H1 (cell line): Measurements from ENCODE around the gene ADAMTS8. TPM values are rescaled to one million over a fixed set of nuclear protein-coding genes. Genes with fewer than 3 reads are reported as not detected.

Experiments
- CTCF ChIA-PET: fragments of 300-600 bp; sonication (Branson Sonifier 250); formaldehyde crosslinking; loops from one replicate; lab custom pipeline; 2021; ENCODE audit not compliant: partially characterized antibody; lab: Charles Lee
- POLR2A ChIA-PET: fragments of 300-600 bp; sonication (Branson Sonifier 250); formaldehyde crosslinking; loops from one replicate; lab custom pipeline; 2021; ENCODE audit warnings: inconsistent platforms; ENCODE audit not compliant: partially characterized antibody; lab: Charles Lee
- DNase-seq, 2 experiments: peaks; one replicate each; pipeline versions ENCODE4 v3.0.0 to v3.0.0-alpha.2; 2010 to 2022; ENCODE audit warnings: low spot score in 2 of 2, low read depth in 1 of 2, mixed read lengths in 1 of 2
- FAIRE-seq: peaks from 2 replicates; lab custom pipeline; 2011; peaks lifted over from hg19 to GRCh38; lab: Jason Lieb, UNC
- H2AFZ ChIP-seq: 2 replicates; pipeline ENCODE4 v1.8.1; 2012; ENCODE audit warnings: low read length, inconsistent platforms
- H2AK5ac ChIP-seq: 2 replicates; pipeline ENCODE4 v1.6.1; 2013; ENCODE audit warnings: low read depth, low read length
- H2BK120ac ChIP-seq: replicated peaks from 2 replicates; pipeline ENCODE3; 2013; ENCODE audit warnings: low read depth, low read length, inconsistent platforms
- H2BK12ac ChIP-seq: 2 replicates; pipeline ENCODE4 v1.6.1; 2013; ENCODE audit warnings: low read depth, low read length
- H2BK15ac ChIP-seq: 2 replicates; pipeline ENCODE4 v1.6.1; 2013; ENCODE audit warnings: low read length
- H2BK20ac ChIP-seq: 2 replicates; pipeline ENCODE4 v1.6.1; 2013; ENCODE audit warnings: low read length
- H2BK5ac ChIP-seq: 2 replicates; pipeline ENCODE4 v1.6.1; 2013; ENCODE audit warnings: low read depth, low read length
- H3K14ac ChIP-seq: 2 replicates; pipeline ENCODE4 v1.6.1; 2013; ENCODE audit warnings: inconsistent platforms; ENCODE audit not compliant: insufficient read length
- H3K18ac ChIP-seq: 2 replicates; pipeline ENCODE4 v1.6.1; 2013; ENCODE audit warnings: low read length; ENCODE audit errors: extremely low read depth
- H3K23ac ChIP-seq: 2 replicates; pipeline ENCODE4 v1.6.1; 2013; ENCODE audit warnings: inconsistent platforms; ENCODE audit not compliant: insufficient read length
- H3K23me2 ChIP-seq: 2 replicates; pipeline ENCODE4 v1.6.1; 2013; ENCODE audit warnings: low read depth, low read length
- H3K27ac ChIP-seq: 2 replicates; pipeline ENCODE4 v1.6.1; 2011; ENCODE audit warnings: low read depth, low read length, inconsistent platforms
- H3K27me3 ChIP-seq, 4 experiments: replicated peaks in 1 of 4; 1 replicate in 1 of 4; 2 replicates in 3 of 4; pipeline versions ENCODE4 v1.6.1 to v1.8.1; 2011 to 2013; ENCODE audit warnings: low read length in 3 of 4, mild to moderate bottlenecking in 3 of 4, inconsistent platforms in 2 of 4, mixed read lengths in 2 of 4, moderate library complexity in 1 of 4; ENCODE audit not compliant: control insufficient read depth in 3 of 4, insufficient read depth in 3 of 4; ENCODE audit errors: extremely low read depth in 1 of 4
- H3K36me3 ChIP-seq, 4 experiments: 2 replicates each; pipeline versions ENCODE4 v1.6.1 to v1.8.1; 2011 to 2013; ENCODE audit warnings: mild to moderate bottlenecking in 4 of 4, low read length in 3 of 4, moderate library complexity in 2 of 4, control low read depth in 1 of 4, inconsistent platforms in 1 of 4; ENCODE audit not compliant: insufficient read depth in 4 of 4, control insufficient read depth in 2 of 4
- H3K4ac ChIP-seq: replicated peaks from 2 replicates; pipeline ENCODE3; 2013; ENCODE audit warnings: low read length, low read depth, mixed read lengths, inconsistent platforms; ENCODE audit not compliant: insufficient read length
- H3K4me1 ChIP-seq, 4 experiments: replicated peaks in 1 of 4; 1 replicate in 1 of 4; 2 replicates in 3 of 4; pipeline versions ENCODE4 v1.6.1 to v1.8.1; 2011 to 2013; ENCODE audit warnings: low read length in 3 of 4, inconsistent platforms in 2 of 4, mixed read lengths in 1 of 4; ENCODE audit not compliant: insufficient read depth in 4 of 4, control insufficient read depth in 3 of 4
- H3K4me2 ChIP-seq, 2 experiments: 2 replicates each; pipeline versions ENCODE4 v1.6.1 to v1.8.1; 2011 to 2013; ENCODE audit warnings: low read depth in 2 of 2, low read length in 2 of 2, control low read depth in 1 of 2, inconsistent platforms in 1 of 2, mild to moderate bottlenecking in 1 of 2; ENCODE audit not compliant: insufficient read depth in 1 of 2
- H3K4me3 ChIP-seq, 4 experiments: fragments of 200-600, 300-600 bp in 1 of 4; sonication (generic), shearing (Covaris generic), sonication (Bioruptor Twin) in 1 of 4; 2 replicates each; pipeline versions ENCODE4 v1.5.1 to v1.8.1; 2011 to 2016; ENCODE audit warnings: low read length in 4 of 4, low read depth in 3 of 4, control low read depth in 2 of 4, inconsistent platforms in 2 of 4, mild to moderate bottlenecking in 2 of 4, mixed read lengths in 1 of 4, moderate library complexity in 1 of 4; ENCODE audit not compliant: insufficient read depth in 2 of 4; ENCODE audit errors: extremely low read depth in 1 of 4
- H3K56ac ChIP-seq: replicated peaks from 2 replicates; pipeline ENCODE3; 2013; ENCODE audit warnings: low read depth, mild to moderate bottlenecking, mixed read lengths, low read length, inconsistent platforms; ENCODE audit not compliant: insufficient read length
- H3K79me1 ChIP-seq: 2 replicates; pipeline ENCODE4 v1.6.1; 2013; ENCODE audit warnings: low read depth, low read length, control low read depth
- H3K79me2 ChIP-seq, 2 experiments: 2 replicates each; pipeline versions ENCODE4 v1.6.1 to v1.8.1; 2012 to 2013; ENCODE audit warnings: low read length in 2 of 2, mild to moderate bottlenecking in 2 of 2, inconsistent platforms in 1 of 2; ENCODE audit not compliant: insufficient read depth in 2 of 2, control insufficient read depth in 1 of 2
- H3K9ac ChIP-seq, 4 experiments: replicated peaks in 1 of 4; 1 replicate in 1 of 4; 2 replicates in 3 of 4; pipeline versions ENCODE4 v1.6.1 to v1.8.1; 2011 to 2013; ENCODE audit warnings: low read depth in 3 of 4, low read length in 3 of 4, control low read depth in 2 of 4, mild to moderate bottlenecking in 2 of 4, moderate library complexity in 2 of 4, inconsistent platforms in 1 of 4; ENCODE audit errors: extremely low read depth in 1 of 4
- H3K9me3 ChIP-seq, 2 experiments: 2 replicates each; pipeline versions ENCODE4 v1.6.1 to v1.8.1; 2012 to 2013; ENCODE audit warnings: mild to moderate bottlenecking in 2 of 2, moderate library complexity in 2 of 2, control low read depth in 1 of 2, inconsistent platforms in 1 of 2, low read depth in 1 of 2, low read length in 1 of 2, mixed read lengths in 1 of 2; ENCODE audit not compliant: insufficient read depth in 2 of 2
- H4K20me1 ChIP-seq, 2 experiments: replicated peaks in 1 of 2; 2 replicates each; pipeline versions ENCODE3 to v1.8.1; 2011 to 2013; ENCODE audit warnings: inconsistent platforms in 2 of 2, low read length in 2 of 2, mild to moderate bottlenecking in 1 of 2; ENCODE audit not compliant: insufficient read depth in 2 of 2, control insufficient read depth in 1 of 2
- H4K5ac ChIP-seq: 2 replicates; pipeline ENCODE4 v1.6.1; 2013; ENCODE audit warnings: low read length, low read depth, mixed read lengths, inconsistent platforms; ENCODE audit not compliant: insufficient read length
- H4K8ac ChIP-seq: 2 replicates; pipeline ENCODE4 v1.8.0; 2013; ENCODE audit warnings: mild to moderate bottlenecking, moderate library complexity, low read length, inconsistent platforms; ENCODE audit not compliant: insufficient read depth; ENCODE audit errors: extremely low read depth
- H4K91ac ChIP-seq: replicated peaks from 2 replicates; pipeline ENCODE3; 2013; ENCODE audit warnings: low read length, mixed read lengths, inconsistent platforms; ENCODE audit not compliant: insufficient read length
- GABPA ChIP-seq: IDR thresholded peaks from 2 replicates; pipeline ENCODE4 v1.6.1; 2011; ENCODE audit warnings: mild to moderate bottlenecking, low read length, moderate library complexity, borderline replicate concordance; ENCODE audit not compliant: insufficient read depth
- HDAC6 ChIP-seq: IDR thresholded peaks from one replicate; pipeline ENCODE4 v1.7.1; 2012; ENCODE audit warnings: low read depth, mild to moderate bottlenecking, inconsistent platforms, low read length, moderate library complexity
- KDM1A ChIP-seq: fragments of 200-600, 300-600 bp; sonication (generic); IDR thresholded peaks from 2 replicates; pipeline ENCODE4 v1.7.1; 2016; ENCODE audit warnings: mild to moderate bottlenecking, low read length, borderline replicate concordance
- MAFK ChIP-seq: IDR thresholded peaks from 2 replicates; pipeline ENCODE4 v1.6.1; 2012; ENCODE audit warnings: low read depth, mild to moderate bottlenecking, improper control_type of control experiment, low read length
- NRF1 ChIP-seq: IDR thresholded peaks from 2 replicates; pipeline ENCODE4 v1.6.1; 2011; ENCODE audit warnings: mild to moderate bottlenecking, low read depth, low read length, improper control_type of control experiment
- RAD21 ChIP-seq, 2 experiments: IDR thresholded peaks in 1 of 2; conservative IDR thresholded peaks in 1 of 2; 2 replicates each; pipeline ENCODE4 v1.6.1; 2011; ENCODE audit warnings: low read depth in 2 of 2, low read length in 2 of 2, improper control_type of control experiment in 1 of 2, inconsistent platforms in 1 of 2, mild to moderate bottlenecking in 1 of 2, moderate library complexity in 1 of 2
- TAF1 ChIP-seq: IDR thresholded peaks from 2 replicates; pipeline ENCODE4 v1.6.1; 2011; ENCODE audit warnings: mild to moderate bottlenecking, low read depth, low read length
- TBP ChIP-seq: IDR thresholded peaks from 2 replicates; pipeline ENCODE4 v1.6.1; 2011; ENCODE audit warnings: low read depth, low read length, improper control_type of control experiment
- TEAD4 ChIP-seq: IDR thresholded peaks from 2 replicates; pipeline ENCODE4 v1.6.1; 2012; ENCODE audit warnings: low read depth, low read length, inconsistent platforms, mixed read lengths
- ZNF274 ChIP-seq: IDR thresholded peaks from 2 replicates; pipeline ENCODE4 v1.7.0; 2012; ENCODE audit warnings: low read length, borderline replicate concordance; ENCODE audit errors: extremely low read depth
- WGBS, 2 experiments: shearing (Covaris generic) in 1 of 2; methylation state at CpG; one replicate each; pipeline versions ENCODE4 v1.1.6 to v1.1.7; 2013 to 2015; ENCODE audit warnings: low lambda C conversion rate in 2 of 2, mixed read lengths in 2 of 2, inconsistent platforms in 1 of 2, low coverage in 1 of 2, missing lambda C conversion rate in 1 of 2; ENCODE audit not compliant: insufficient replicate concordance in 2 of 2, insufficient coverage in 1 of 2, insufficient read length in 1 of 2; ENCODE audit errors: extremely low coverage in 1 of 2, missing lambda C conversion rate in 1 of 2; 5-methylcytosine and 5-hydroxymethylcytosine counted together
- polyA plus RNA-seq, 7 experiments: library from polyadenylated mRNA; depleted of rRNA in 3 of 7; stranded (reverse) in 5 of 7; unstranded in 2 of 7; fragments of >200 nt in 5 of 7; fragments of 200-250 nt in 2 of 7; gene quantifications; 1 replicate in 5 of 7; 2 replicates in 1 of 7; 4 replicates in 1 of 7; pipeline versions ENCODE4 v1.2.1 to v1.2.3, GENCODE V29; 2011 to 2013; ENCODE audit warnings: missing spikeins in 2 of 7, mixed read lengths in 2 of 7
- total RNA-seq: library from RNA; stranded (reverse); fragmentation: NEBNext Ultra II Directional; extraction: Animal tissue kit (Norgen Biotek cat#: 25700); gene quantifications from 2 replicates; pipeline ENCODE4 v1.2.1, GENCODE V29; 2021
- TF ChIP-seq, protein P1 (sequence below): IDR thresholded peaks from 2 replicates; pipeline ENCODE4 v1.6.1; 2011; ENCODE audit warnings: low read length, improper control_type of control experiment

The ADAMTS8 gene
- total and polyA plus RNA-seq, 2 of the 8 experiments (the other 6 are each of a cell fraction or from before 2014, with no cell fraction given), result 9.3 to 16.6 TPM

DNA sequence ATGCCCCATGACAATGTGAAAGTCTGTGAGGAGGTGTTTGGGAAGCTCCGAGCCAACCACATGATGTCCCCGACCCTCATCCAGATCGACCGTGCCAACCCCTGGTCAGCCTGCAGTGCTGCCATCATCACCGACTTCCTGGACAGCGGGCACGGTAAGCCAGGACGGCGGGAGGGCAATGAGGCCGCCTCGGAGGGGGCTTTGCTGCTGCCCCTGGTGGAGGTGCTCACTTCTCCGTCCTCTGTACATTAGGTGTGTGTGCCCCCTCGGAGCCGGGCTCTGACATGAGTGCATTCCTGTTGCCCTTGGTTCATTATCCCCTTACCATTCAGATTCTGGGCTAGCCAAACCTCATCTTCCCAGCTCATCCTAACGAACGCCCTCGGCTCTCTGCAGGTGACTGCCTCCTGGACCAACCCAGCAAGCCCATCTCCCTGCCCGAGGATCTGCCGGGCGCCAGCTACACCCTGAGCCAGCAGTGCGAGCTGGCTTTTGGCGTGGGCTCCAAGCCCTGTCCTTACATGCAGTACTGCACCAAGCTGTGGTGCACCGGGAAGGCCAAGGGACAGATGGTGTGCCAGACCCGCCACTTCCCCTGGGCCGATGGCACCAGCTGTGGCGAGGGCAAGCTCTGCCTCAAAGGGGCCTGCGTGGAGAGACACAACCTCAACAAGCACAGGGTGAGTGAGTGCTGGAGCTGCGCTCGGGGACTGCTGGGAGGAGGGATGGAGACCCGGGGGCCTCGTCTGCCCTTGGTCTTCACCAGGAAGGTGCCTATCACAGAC, 33.9 kb upstream of the ADAMTS8 start:
- no peak for DNase-seq
- no peak overlapping the region for H3K14ac ChIP-seq
- H3K27me3 ChIP-seq, result no peaks in the 10 kb centered on the region
- no peaks in the 10 kb centered on the region for H3K4me1 ChIP-seq
- H3K79me1 ChIP-seq, result no peaks in the 10 kb centered on the region
- POLR2A ChIA-PET, result no interaction called here
- no peak overlapping the region for H4K5ac ChIP-seq
- H2BK120ac ChIP-seq, result no peak overlapping the region
- H2BK12ac ChIP-seq, result no peak overlapping the region
- H3K56ac ChIP-seq, result no peak overlapping the region
- H4K8ac ChIP-seq, result 0 out of 2 replicates have a peak overlapping the region, but pooled peaks have one; percentile 38
- no peaks in the 10 kb centered on the region; the same call in 1 of the 2 replicates for H3K23me2 ChIP-seq
- no peak overlapping the region for H3K4me3 ChIP-seq
- no peak overlapping the region for H3K9ac ChIP-seq
- H3K27ac ChIP-seq, result no peak overlapping the region
- no peak overlapping the region for H2BK20ac ChIP-seq
- CTCF ChIA-PET, result interaction anchor here (0.8 to 2.1 kb wide), 11 partner anchors 7 to 399 kb away, joined by 3 to 16 read pairs (median 3); no protein-coding TSS in a partner anchor
- H3K9me3 ChIP-seq, result no peaks in the 10 kb centered on the region
- H2AFZ ChIP-seq, result no peak overlapping the region
- FAIRE-seq, result no peak
- H2BK15ac ChIP-seq, result no peak overlapping the region
- H3K36me3 ChIP-seq, result no peaks in the 10 kb centered on the region; a peak in 1 of 8 replicates
- no peak overlapping the region for H3K4ac ChIP-seq
- WGBS, 2 experiments, result 95% methylated on average over 31 of the region's 31 CpGs; no CpG with 5 or more reads in 1 of the 2 experiments
- H3K18ac ChIP-seq, result no peak overlapping the region
- H2BK5ac ChIP-seq, result no peak overlapping the region
- H3K79me2 ChIP-seq, result no peaks in the 10 kb centered on the region
- no peak overlapping the region for H4K91ac ChIP-seq
- peaks cover 0 to 2% of the 10 kb centered on the region in 2 experiments for H4K20me1 ChIP-seq
- no peak overlapping the region for H3K23ac ChIP-seq
- no peak overlapping the region for H3K4me2 ChIP-seq
- no peak for TF ChIP-seq TBP
- TF ChIP-seq TAF1, result no peak
- TF ChIP-seq RAD21 (IDR thresholded peaks at IDR 0.05 in 1 of 2, conservative IDR thresholded peaks at IDR 0.05 in 1 of 2; ENCODE audit: low read depth in 2 of 2, low read length in 2 of 2), result no peak
- TF ChIP-seq HDAC6, result no peak
- TF ChIP-seq GABPA, result no peak
- no peak for TF ChIP-seq ZNF274
- TF ChIP-seq NRF1, result no peak
- TF ChIP-seq, protein P1, sequence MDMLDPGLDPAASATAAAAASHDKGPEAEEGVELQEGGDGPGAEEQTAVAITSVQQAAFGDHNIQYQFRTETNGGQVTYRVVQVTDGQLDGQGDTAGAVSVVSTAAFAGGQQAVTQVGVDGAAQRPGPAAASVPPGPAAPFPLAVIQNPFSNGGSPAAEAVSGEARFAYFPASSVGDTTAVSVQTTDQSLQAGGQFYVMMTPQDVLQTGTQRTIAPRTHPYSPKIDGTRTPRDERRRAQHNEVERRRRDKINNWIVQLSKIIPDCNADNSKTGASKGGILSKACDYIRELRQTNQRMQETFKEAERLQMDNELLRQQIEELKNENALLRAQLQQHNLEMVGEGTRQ, result no peak
- no peak for TF ChIP-seq MAFK
- TF ChIP-seq KDM1A, result no peak
- TF ChIP-seq TEAD4, result no peak
- no peak overlapping the region for H2AK5ac ChIP-seq
